ENCODE results near the gene C1orf226. TPM values are rescaled to one million over a fixed set of nuclear protein-coding genes. Genes with fewer than 3 reads are reported as not detected.
A peak's percentile ranks its signal among the peaks of the same experiment; 100 is the strongest.
"Not testable (repeated sequence)": the region's sequence is repeated elsewhere in the genome, so short reads cannot be mapped to it uniquely, and the experiment has no call there.

C1orf226 gene
- total RNA-seq, 1 donor from 2014 or later, result not detected

DNA sequence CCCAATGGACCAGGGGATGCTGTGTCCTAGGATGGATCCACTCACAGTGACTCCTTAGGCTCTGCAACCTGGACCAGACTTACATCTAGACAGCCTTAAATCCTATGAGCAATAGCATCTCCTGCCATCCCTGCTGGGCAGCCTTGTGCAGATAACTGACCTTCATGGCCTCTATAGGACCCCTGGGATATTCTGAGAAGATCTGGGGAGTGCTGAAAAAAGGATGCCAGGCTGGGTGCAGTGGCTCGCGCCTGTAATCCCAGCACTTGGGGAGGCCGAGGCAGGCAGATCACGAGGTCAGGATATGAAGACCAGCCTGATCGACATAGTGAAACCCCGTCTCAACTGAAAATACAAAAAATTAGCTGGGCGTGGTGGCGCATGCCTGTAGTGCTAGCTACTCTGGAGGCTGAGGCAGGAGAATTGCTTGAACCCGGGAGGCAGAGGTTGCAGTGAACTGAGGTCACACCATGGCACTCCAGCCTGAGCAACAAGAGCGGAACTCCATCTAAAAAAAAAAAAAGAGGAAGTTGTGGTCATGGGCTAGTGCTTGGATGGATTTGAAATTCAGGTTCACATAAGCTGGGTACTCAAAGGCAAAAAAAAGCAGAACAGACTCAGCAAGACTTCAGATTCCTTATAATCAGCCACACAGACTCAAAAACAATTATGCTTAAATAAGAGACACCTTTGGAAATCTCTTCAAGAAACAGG is 41.3 kb downstream of the C1orf226 start:
- H3K9me3 Mint-ChIP-seq, result peaks cover 2% of the 10 kb centered on the region
- CTCF ChIA-PET, result no interaction called here
- DNase-seq, result no peak
- peak; percentile 21 for ATAC-seq (ENCODE audit: low read depth)
- no peaks in the 10 kb centered on the region for H3K36me3 Mint-ChIP-seq (ENCODE audit: low read depth)
- TF ChIP-seq, protein P1, sequence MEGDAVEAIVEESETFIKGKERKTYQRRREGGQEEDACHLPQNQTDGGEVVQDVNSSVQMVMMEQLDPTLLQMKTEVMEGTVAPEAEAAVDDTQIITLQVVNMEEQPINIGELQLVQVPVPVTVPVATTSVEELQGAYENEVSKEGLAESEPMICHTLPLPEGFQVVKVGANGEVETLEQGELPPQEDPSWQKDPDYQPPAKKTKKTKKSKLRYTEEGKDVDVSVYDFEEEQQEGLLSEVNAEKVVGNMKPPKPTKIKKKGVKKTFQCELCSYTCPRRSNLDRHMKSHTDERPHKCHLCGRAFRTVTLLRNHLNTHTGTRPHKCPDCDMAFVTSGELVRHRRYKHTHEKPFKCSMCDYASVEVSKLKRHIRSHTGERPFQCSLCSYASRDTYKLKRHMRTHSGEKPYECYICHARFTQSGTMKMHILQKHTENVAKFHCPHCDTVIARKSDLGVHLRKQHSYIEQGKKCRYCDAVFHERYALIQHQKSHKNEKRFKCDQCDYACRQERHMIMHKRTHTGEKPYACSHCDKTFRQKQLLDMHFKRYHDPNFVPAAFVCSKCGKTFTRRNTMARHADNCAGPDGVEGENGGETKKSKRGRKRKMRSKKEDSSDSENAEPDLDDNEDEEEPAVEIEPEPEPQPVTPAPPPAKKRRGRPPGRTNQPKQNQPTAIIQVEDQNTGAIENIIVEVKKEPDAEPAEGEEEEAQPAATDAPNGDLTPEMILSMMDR (IDR thresholded peaks at IDR 0.05), result no peak
- no peak overlapping the region for H3K4me3 Mint-ChIP-seq
- peaks cover 9% of the 10 kb centered on the region for H3K27me3 Mint-ChIP-seq
- POLR2A ChIA-PET, result no interaction called here
- peaks cover 8% of the 10 kb centered on the region for H3K4me1 Mint-ChIP-seq
- no peak overlapping the region for H3K27ac Mint-ChIP-seq
- intact Hi-C loops (cut with micrococcal nuclease), result no loop called here

DNA sequence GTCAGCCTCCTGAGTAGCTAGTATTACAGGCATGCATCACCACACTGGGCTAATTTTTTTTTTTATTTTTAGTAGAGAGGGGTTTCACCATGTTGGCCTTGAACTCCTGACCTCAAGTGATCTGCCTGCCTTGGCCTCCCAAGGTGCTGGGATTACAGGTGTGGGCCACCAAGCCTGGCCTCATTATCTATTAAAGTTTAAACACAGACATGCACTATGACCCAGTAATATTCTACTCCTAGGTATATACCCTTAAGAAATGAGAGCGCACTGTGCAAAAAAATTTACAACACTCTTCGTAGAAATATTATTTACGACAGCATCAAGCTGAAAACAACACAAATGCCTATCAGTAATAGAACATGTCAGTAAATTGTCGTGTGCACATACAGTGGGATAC is 49.1 kb downstream of the C1orf226 start:
- intact Hi-C loops (cut with micrococcal nuclease), result no loop called here
- Mint-ChIP-seq H3K9me3 (peaks cover under 1% of the 10 kb centered on the region), H3K36me3 (ENCODE audit: low read depth) (no peaks in the 10 kb centered on the region), H3K4me3 (no peak overlapping the region), H3K27ac (no peak overlapping the region), H3K27me3 (peaks cover 4% of the 10 kb centered on the region), H3K4me1 (no peaks in the 10 kb centered on the region)
- TF ChIP-seq, protein P1 (IDR thresholded peaks at IDR 0.05), result no peak
- no peak for ATAC-seq (ENCODE audit: low read depth)
- DNase-seq, result no peak
- POLR2A ChIA-PET, result no interaction called here
- CTCF ChIA-PET, result no interaction called here

DNA sequence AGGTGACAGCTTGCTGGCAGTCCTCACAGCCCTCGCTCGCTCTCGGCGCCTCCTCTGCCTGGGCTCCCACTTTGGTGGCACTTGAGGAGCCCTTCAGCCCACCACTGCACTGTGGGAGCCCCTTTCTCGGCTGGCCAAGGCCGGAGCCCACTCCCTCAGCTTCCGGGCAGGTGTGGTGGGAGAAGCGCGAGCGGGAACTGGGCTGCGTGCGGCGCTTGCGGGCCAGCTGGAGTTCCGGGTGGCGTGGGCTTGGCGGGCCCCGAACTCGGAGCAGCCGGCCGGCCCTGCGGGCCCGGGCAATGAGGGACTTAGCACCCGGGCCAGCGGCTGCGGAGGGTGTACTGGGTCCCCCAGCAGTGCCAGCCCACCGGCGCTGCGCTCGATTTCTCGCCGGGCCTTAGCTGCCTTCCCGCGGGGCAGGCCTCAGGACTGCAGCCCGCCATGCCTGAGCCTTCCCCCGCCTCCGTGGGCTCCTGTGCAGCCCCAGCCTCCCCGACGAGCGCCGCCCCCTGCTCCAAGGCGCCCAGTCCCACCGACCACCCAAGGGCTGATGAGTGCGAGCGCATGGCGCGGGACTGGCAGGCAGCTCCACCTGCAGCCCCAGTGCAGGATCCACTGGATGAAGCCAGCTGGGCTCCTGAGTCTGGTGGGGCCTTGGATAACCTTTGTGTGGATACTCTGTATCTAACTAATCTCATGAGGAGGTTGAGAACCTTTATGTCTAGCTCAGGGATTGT is 51.6 kb downstream of the C1orf226 start:
- not testable (repeated sequence) for ATAC-seq (ENCODE audit: low read depth); H3K4me1 Mint-ChIP-seq

More for the DNA sequence above, 51.6 kb downstream of the C1orf226 start:
- CTCF ChIA-PET; DNase-seq; H3K4me3 Mint-ChIP-seq; intact Hi-C loops (cut with micrococcal nuclease); H3K36me3 Mint-ChIP-seq (ENCODE audit: low read depth); H3K27ac Mint-ChIP-seq; H3K27me3 Mint-ChIP-seq; H3K9me3 Mint-ChIP-seq; POLR2A ChIA-PET: not testable (repeated sequence)

Other genes starting within 250 kb of the C1orf226 start
- gene SPATA46, start 4.9 kb upstream of the C1orf226 start, total RNA-seq, result not detected in 2 replicates
- gene SH2D1B, start 30.4 kb downstream of the C1orf226 start, total RNA-seq, result not detected in 2 replicates
- 60.7 and 65.6 TPM in 2 replicates for gene UHMK1, start 116.1 kb downstream of the C1orf226 start, total RNA-seq
- 11.6 and 13.4 TPM in 2 replicates for gene UAP1, start 180.0 kb downstream of the C1orf226 start, total RNA-seq